Measurements from ENCODE around the gene SPPL2B.

DNA sequence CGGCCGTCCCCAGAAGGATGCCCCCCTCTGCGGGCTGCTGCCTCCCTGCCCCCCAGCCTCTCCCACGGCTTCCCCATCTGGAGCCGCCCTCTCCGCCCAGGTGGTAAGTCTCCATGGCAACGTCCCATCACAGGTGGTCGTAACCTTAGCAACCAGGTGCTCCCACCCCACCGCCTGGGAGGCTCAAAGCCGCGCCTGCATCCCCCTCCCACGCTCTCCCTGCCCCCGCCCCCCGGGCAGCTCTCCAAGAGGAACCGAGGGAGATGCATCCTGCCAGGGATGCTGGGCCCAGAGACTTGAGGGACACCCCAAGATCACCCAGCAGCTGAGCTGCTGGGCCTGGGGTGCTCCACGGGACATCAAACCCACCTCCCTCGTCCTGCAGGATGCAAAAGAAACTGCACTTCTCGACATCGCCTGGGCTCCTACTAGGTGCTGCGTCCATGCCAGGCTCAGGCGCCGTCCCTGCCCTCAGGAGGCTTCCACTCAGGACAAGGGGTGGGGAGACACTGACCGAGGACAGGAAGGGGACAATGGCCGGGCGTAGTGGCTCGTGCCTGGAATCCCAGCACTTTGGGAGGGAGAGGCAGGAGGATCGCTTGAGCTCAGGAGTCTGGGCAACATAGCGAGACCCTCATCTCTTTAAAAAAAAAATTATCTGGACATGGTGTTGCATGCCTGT is 15.5 kb upstream of the SPPL2B start:
- TF ChIP-seq, protein P1, sequence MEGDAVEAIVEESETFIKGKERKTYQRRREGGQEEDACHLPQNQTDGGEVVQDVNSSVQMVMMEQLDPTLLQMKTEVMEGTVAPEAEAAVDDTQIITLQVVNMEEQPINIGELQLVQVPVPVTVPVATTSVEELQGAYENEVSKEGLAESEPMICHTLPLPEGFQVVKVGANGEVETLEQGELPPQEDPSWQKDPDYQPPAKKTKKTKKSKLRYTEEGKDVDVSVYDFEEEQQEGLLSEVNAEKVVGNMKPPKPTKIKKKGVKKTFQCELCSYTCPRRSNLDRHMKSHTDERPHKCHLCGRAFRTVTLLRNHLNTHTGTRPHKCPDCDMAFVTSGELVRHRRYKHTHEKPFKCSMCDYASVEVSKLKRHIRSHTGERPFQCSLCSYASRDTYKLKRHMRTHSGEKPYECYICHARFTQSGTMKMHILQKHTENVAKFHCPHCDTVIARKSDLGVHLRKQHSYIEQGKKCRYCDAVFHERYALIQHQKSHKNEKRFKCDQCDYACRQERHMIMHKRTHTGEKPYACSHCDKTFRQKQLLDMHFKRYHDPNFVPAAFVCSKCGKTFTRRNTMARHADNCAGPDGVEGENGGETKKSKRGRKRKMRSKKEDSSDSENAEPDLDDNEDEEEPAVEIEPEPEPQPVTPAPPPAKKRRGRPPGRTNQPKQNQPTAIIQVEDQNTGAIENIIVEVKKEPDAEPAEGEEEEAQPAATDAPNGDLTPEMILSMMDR (IDR thresholded peaks at IDR 0.05), result no peak
- no peak for TF ChIP-seq POLR2A (IDR thresholded peaks at IDR 0.05)

All from uterus (tissue), 2 donors.